GM12872 (cell line): ENCODE data around the gene AKIP1.

Experiments
- CTCF ChIP-seq: IDR thresholded peaks from 3 replicates; pipeline ENCODE4 v1.5.1; 2011; ENCODE audit warnings: low read depth, mild to moderate bottlenecking, low read length, moderate library complexity; ENCODE audit not compliant: insufficient read depth

Gene AKIP1

GRCh38 chr11:8911029-8911823 is at the start of gene AKIP1:
AKIP1 (plus strand) TSS chr11:8911189; CDS start chr11:8911450, 261 bp downstream.
- TF ChIP-seq CTCF = no peak

- no peak for TF ChIP-seq CTCF
These were observed 47.2 kb upstream of the AKIP1 start for GRCh38 chr11:8863838-8864237.

- TF ChIP-seq CTCF = no peak
These were observed 45.7 kb upstream of the AKIP1 start for GRCh38 chr11:8865304-8865703.

GRCh38 chr11:8867035-8867434 is 44.0 kb upstream of the AKIP1 start:
- no peak for TF ChIP-seq CTCF

- no peak for TF ChIP-seq CTCF
These were observed 42.9 kb upstream of the AKIP1 start for GRCh38 chr11:8867931-8868631.

- no peak for TF ChIP-seq CTCF
These were observed 40.4 kb upstream of the AKIP1 start for GRCh38 chr11:8870411-8871170.

- TF ChIP-seq CTCF = no peak
These were observed 39.7 kb upstream of the AKIP1 start for GRCh38 chr11:8871171-8871775.
